Muscle layer of duodenum (tissue), 2 donors: Measurements from ENCODE around the gene RNF41.

ENCODE experiments used
- H3K27ac ChIP-seq: one replicate; pipeline ENCODE4 v1.7.0; 2013; ENCODE audit warnings: mild to moderate bottlenecking, low read length
- H3K27me3 ChIP-seq: one replicate; pipeline ENCODE4 v1.7.0; 2013; ENCODE audit warnings: low read depth, mild to moderate bottlenecking, control low read depth, low read length
- H3K36me3 ChIP-seq, 2 donors: one replicate each; pipeline ENCODE4 v1.7.0; 2013; ENCODE audit warnings: low read length in 2 of 2, control low read depth in 1 of 2, mild to moderate bottlenecking in 1 of 2; ENCODE audit not compliant: insufficient read depth in 2 of 2, control insufficient read depth in 1 of 2
- H3K4me1 ChIP-seq, 2 donors: one replicate each; pipeline ENCODE4 v1.7.0; 2013; ENCODE audit warnings: low read length in 2 of 2, mild to moderate bottlenecking in 2 of 2, control low read depth in 1 of 2, moderate library complexity in 1 of 2; ENCODE audit not compliant: insufficient read depth in 2 of 2, control insufficient read depth in 1 of 2
- H3K4me3 ChIP-seq, 2 donors: one replicate each; pipeline ENCODE4 v1.7.0; 2013; ENCODE audit warnings: low read length in 2 of 2, low read depth in 1 of 2, mild to moderate bottlenecking in 1 of 2
- H3K9me3 ChIP-seq, 2 donors: one replicate each; pipeline ENCODE4 v1.7.0; 2013; ENCODE audit warnings: low read length in 2 of 2, control low read depth in 1 of 2, mild to moderate bottlenecking in 1 of 2; ENCODE audit not compliant: control insufficient read depth in 1 of 2
- donor health status: healthy.

The RNF41 gene

GRCh38 chr12:56189099-56189917 is 32.4 kb downstream of the RNF41 start, which contains the start of gene SMARCC2:
Gene SMARCC2 (minus strand): TSS chr12:56189483. CDS start chr12:56189461, 22 bp downstream.
- Histone ChIP-seq H3K27ac (peak within 1 kb of the TSS; percentile 97), H3K4me3 (peak within 1 kb of the TSS; percentile 85 to 93), H3K4me1 (peaks cover 5 to 25% of the 10 kb centered on the region in 2 donors), H3K9me3 (no peaks in the 10 kb centered on the region), H3K27me3 (no peaks in the 10 kb centered on the region), H3K36me3 (peaks cover 11 to 15% of the 10 kb centered on the region in 2 donors)

GRCh38 chr12:56188778-56189098 is 33.0 kb downstream of the RNF41 start:
- Histone ChIP-seq H3K4me1 (peaks cover 5 to 25% of the 10 kb centered on the region in 2 donors), H3K27ac (peak overlapping the region; percentile 10), H3K36me3 (peaks cover 17 to 21% of the 10 kb centered on the region in 2 donors), H3K9me3 (no peaks in the 10 kb centered on the region), H3K4me3 (peak overlapping the region; percentile 59 to 85), H3K27me3 (no peaks in the 10 kb centered on the region)

- H3K36me3 ChIP-seq = peaks cover 20 to 25% of the 10 kb centered on the region in 2 donors
- no peaks in the 10 kb centered on the region for H3K27me3 ChIP-seq
These were observed 33.5 kb downstream of the RNF41 start for GRCh38 chr12:56188131-56188777.

GRCh38 chr12:56186957-56187356 is 34.8 kb downstream of the RNF41 start:
- Histone ChIP-seq H3K4me1 (peaks cover 5 to 25% of the 10 kb centered on the region in 2 donors), H3K4me3 (no peak overlapping the region), H3K27ac (no peak overlapping the region), H3K36me3 (peaks cover 26 to 27% of the 10 kb centered on the region in 2 donors), H3K9me3 (no peaks in the 10 kb centered on the region), H3K27me3 (no peaks in the 10 kb centered on the region)

More at GRCh38 chr12:56188131-56188777, 33.5 kb downstream of the RNF41 start:
- H3K9me3 ChIP-seq = no peaks in the 10 kb centered on the region
- peak overlapping the region; percentile 10 for H3K27ac ChIP-seq
- H3K4me1 ChIP-seq = peaks cover 5 to 25% of the 10 kb centered on the region in 2 donors
- H3K4me3 ChIP-seq = peak overlapping the region; percentile 59 to 85

- H3K4me1 ChIP-seq = no peaks in the 10 kb centered on the region
- H3K27ac ChIP-seq = no peak overlapping the region
- no peaks in the 10 kb centered on the region for H3K27me3 ChIP-seq
- peaks cover 61 to 79% of the 10 kb centered on the region in 2 donors for H3K36me3 ChIP-seq
- H3K9me3 ChIP-seq = no peaks in the 10 kb centered on the region
- no peak overlapping the region for H3K4me3 ChIP-seq
These were observed 43.4 kb downstream of the RNF41 start for GRCh38 chr12:56178347-56178746.

- Histone ChIP-seq H3K27ac (no peak overlapping the region), H3K4me3 (no peak overlapping the region), H3K9me3 (no peaks in the 10 kb centered on the region), H3K36me3 (peaks cover 62 to 89% of the 10 kb centered on the region in 2 donors), H3K4me1 (no peaks in the 10 kb centered on the region), H3K27me3 (no peaks in the 10 kb centered on the region)
These were observed 48.9 kb downstream of the RNF41 start for GRCh38 chr12:56172839-56173238.

- Histone ChIP-seq H3K4me3 (no peak overlapping the region), H3K9me3 (no peaks in the 10 kb centered on the region), H3K27ac (no peak overlapping the region), H3K4me1 (no peaks in the 10 kb centered on the region), H3K36me3 (peaks cover 49 to 90% of the 10 kb centered on the region in 2 donors), H3K27me3 (no peaks in the 10 kb centered on the region)
These were observed 52.4 kb downstream of the RNF41 start for GRCh38 chr12:56169229-56169759.

GRCh38 chr12:56165369-56165768 is 56.4 kb downstream of the RNF41 start:
- Histone ChIP-seq H3K27me3 (no peaks in the 10 kb centered on the region), H3K9me3 (no peaks in the 10 kb centered on the region), H3K4me3 (no peak overlapping the region), H3K27ac (no peak overlapping the region), H3K4me1 (peaks cover 12 to 32% of the 10 kb centered on the region in 2 donors), H3K36me3 (peaks cover 50 to 82% of the 10 kb centered on the region in 2 donors)

GRCh38 chr12:56164345-56164729 is 57.4 kb downstream of the RNF41 start:
- Histone ChIP-seq H3K36me3 (peaks cover 55 to 82% of the 10 kb centered on the region in 2 donors), H3K9me3 (no peaks in the 10 kb centered on the region), H3K27ac (no peak overlapping the region), H3K4me3 (no peak overlapping the region), H3K27me3 (no peaks in the 10 kb centered on the region), H3K4me1 (peaks cover 13 to 41% of the 10 kb centered on the region in 2 donors)

GRCh38 chr12:56163533-56164344 is 58.0 kb downstream of the RNF41 start:
- no peak overlapping the region for H3K27ac ChIP-seq
- H3K9me3 ChIP-seq = no peaks in the 10 kb centered on the region
- peaks cover 13 to 42% of the 10 kb centered on the region in 2 donors for H3K4me1 ChIP-seq
- H3K36me3 ChIP-seq = peaks cover 56 to 76% of the 10 kb centered on the region in 2 donors
- H3K27me3 ChIP-seq = no peaks in the 10 kb centered on the region
- H3K4me3 ChIP-seq = no peak overlapping the region
